ELF-1 (cell line): ENCODE data around the gene DCC.
A peak's percentile ranks its signal among the peaks of the same experiment; 100 is the strongest.
"Not testable (repeated sequence)": the region's sequence is repeated elsewhere in the genome, so short reads cannot be mapped to it uniquely, and the experiment has no call there.

Experiments used
- DNase-seq: peaks from one replicate; pipeline ENCODE4 v3.0.0-alpha.2; 2016; ENCODE audit warnings: low read depth, low spot score

The DCC gene

DNA sequence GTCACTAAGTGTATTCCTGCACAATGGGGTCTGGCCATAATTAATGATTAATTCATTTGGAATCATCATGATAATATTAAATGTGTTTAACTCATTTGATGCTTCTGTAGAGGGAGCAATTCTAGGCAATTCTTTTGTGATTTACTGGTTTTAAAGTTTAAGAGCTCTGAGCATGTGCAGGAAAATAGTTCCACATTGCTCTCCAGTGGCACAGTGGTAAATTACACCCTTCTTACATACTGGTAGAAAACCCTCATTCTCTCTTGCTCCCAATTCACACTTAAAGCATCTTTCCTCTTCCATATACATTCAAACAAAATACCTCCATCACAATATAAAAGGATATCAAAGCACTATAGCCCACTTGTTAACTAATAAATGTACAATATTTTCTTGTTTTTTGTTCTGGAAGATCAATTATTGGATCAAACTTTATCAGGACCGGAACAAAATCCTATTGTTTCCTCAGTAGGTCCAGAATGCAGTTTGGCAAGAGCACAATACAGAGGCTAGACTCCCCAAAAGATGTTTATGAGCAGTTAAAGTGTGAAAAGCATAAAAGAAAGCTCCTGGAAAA lies 1040.2 kb downstream of the DCC start:
- DNase-seq = no peak

DNA sequence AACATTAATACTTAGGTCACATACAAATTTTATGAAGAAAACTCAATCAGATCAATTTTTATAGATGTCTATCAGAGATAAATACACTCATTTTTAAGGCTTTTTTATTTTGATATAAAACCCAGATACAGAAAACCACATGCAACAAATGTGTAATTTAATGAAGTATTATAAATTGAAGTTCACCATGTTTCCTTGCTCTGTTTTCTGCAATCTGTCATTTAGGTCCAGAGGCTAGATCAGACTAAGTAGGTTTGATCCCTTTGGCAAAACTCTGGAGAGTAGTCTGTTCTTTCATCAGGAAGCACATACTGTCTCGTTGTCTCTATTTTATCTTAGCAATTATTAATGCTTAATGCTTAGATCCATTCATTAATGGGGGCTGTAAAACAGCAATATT lies 1042.9 kb downstream of the DCC start:
- no peak for DNase-seq

DNA sequence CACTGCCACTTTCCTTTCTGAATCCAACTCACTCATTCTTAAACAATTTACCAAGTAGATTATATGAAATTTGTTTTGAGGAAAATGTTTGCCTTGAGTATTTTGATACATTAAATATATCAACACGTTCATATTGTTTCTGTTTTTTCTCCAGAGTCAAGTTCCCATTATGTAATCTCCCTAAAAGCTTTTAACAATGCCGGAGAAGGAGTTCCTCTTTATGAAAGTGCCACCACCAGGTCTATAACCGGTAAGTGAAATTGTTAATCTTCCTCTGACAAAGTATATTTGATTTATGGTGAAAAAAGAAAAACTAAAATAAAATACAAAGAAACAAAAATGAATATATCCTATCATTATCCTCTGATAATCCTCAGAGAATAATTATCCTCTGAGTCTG lies 1045.9 kb downstream of the DCC start:
- no peak for DNase-seq

DNA sequence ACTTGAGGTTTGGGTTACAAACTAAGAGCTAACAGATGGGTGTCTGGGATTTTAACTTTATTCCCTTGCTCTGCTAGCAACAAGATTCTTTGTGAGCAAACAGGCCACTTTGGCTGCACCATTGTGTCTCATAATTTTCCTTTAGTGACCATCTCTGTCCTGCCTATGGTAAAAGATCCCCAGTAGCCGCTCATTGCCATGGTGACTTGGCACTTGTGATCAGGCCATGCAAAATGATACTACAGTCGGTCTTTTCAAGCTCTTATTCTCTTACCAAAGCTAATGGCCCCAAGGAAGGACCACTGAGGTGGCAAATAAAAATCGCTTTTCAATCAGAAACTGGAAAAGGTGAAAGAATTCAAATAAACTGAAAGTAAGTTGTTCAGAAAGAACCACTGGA lies 1047.6 kb downstream of the DCC start:
- DNase-seq = no peak

DNA sequence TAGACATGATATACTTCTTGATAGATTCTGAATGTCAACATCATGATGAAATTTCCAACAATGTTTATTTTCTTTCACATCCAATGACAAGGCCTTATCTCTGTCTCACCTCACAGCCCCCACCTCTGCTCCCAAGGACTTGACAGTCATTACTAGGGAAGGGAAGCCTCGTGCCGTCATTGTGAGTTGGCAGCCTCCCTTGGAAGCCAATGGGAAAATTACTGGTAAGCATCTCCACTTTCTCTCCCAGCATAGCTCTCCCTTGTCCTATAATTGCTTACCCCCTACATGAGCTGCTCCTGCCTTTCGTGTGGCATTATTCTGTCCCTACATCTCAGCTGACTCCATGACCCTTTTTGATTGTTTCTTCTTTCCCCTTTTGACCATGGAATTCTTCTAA lies 1062.7 kb downstream of the DCC start:
- no peak for DNase-seq

DNA sequence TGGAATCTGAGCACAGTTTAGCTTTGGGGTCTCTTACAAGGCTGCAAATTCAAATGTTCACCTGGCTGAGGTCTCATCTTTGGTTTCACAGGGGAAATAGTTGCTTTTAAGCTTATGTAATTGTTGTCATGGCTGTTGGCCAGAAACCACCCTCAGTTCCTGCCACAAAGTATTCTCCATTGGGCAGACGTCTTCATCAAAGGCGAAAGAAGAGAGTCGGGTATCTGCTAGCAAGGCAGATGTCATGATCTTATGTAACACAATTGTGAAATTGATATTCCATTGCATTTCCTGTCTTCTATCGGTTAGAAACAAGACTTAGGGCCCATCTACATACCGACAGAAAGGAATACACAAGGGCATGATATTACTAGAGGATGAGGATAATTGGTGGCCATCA lies 1068.3 kb downstream of the DCC start:
- no peak for DNase-seq

DNA sequence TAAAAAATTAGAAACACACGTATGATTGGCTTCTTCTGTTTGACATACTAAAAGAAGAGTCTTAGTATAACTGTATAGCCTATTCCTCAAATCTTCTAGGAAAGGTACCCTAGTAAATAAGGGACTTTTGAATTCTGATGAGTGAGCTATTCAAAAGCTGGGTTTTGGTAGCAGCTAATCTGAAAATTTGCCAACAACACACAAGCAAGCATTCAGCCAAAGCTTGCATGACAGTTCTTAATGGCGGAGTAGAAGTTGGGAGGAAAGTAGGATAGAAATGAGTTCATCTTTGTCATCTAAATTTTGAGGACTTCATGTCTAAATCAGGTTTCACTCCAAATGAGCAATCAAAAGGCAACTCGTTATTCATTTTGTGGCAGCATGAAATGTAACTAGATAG lies 1071.5 kb downstream of the DCC start:
- DNase-seq = no peak

DNA sequence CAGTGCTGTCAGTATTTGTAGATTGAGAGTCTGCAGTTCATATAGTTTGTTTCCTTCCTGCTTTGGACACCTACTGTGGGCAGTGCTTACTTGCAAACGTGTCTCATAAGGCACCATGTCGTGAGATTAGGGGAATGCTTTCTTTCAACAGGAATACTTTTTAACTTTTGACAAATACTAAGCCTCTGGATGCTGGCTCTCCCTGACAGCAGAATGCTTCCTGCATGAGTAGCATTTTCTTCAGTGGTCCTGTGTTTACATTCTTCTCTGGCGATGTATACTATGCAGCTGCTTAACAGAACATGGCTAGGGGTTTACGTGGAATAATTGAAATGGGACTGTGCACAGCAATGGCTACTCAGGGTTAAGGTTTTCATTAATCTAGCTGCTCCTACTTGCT lies 1077.0 kb downstream of the DCC start:
- DNase-seq = peak; percentile 2

DNA sequence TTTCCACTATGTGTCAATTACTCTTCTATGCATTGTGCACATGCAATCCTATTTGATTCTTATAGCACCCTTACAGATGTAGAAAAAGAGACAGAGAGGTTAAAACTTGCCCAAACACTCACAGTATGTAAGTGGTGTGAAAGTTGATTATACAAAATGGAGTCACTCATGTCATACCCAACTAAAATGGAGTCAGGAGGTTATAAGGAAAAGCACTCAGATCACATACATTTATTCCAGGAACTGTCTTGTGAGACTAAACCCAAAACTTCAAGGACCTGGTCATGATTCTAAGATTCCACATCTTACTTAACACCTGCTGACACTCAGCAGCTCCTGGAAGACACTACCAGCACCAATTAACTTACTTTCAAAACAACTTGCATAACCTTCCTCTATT lies 1081.9 kb downstream of the DCC start:
- no peak for DNase-seq

DNA sequence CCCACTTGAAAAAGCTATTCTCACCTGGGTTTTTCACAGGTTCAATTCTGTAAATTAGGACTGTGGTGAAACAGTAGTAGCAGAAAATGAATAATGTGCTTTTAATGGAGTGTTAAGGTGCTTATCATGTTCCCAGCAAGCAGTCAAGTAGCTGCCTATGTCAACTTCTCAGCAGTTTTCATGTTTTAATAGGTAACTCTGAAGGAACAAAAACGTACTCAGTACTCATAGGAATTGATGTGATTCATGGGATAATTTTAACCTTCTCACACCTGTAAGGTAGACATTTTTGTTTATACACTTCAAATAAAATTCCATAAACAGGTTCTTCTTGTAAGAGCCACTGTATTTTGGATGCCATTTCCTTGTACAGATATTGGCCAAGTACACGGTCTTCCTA lies 1082.9 kb downstream of the DCC start:
- no peak for DNase-seq

DNA sequence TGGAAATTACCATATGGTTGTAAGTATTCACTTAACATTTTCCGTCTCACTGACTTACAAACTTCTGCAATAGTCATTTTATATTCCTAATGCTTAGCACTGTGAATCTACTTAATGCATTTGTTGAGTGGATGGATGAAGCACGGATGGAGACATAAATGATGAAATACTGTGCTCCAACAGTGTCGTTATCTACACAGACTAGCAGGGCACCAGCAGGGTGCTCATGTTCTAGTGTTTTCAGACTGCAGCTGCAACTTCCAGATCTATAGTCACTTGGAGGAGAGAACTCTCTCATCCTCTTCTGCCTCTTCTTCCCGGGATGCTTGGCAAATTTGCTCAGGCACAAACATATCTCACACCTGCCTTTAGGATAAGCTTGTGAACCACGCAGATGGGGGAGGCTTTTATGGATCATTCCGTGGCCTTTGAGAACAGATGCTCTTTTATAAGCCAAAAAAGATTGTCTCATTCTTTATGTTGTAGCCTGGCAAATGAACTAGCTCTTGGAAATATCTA lies 1086.7 kb downstream of the DCC start:
- peak; percentile 1 for DNase-seq

DNA sequence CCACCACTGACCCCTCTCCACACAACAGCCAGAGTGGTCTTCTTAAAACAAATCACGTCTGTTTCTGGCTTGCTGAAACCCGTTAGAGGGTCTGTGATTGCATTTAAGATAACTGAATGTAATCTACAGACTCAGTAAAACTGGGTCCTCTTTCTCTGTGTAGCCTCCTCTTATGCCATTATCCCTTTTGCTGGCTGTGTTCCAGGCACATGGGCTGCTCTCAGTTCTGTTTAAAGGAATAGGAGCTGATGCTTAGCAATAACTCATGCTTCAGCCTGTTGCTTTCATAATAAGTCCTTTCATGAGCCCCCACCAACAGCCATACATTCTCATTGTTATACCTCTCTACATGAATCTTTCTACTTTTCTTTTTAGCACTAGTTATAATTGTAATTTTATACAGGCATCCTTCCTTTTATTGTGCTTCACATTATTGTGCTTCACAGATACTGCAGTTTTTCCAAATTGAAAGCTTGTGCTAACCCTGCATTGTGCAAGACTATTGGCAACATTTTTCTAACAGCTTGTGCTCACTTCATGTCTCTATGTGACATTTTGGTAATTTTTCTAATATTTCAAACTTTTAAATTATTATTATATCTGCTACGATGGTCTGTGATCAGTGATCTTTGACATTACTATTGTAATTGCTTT lies 1101.9 kb downstream of the DCC start:
- no peak for DNase-seq

DNA sequence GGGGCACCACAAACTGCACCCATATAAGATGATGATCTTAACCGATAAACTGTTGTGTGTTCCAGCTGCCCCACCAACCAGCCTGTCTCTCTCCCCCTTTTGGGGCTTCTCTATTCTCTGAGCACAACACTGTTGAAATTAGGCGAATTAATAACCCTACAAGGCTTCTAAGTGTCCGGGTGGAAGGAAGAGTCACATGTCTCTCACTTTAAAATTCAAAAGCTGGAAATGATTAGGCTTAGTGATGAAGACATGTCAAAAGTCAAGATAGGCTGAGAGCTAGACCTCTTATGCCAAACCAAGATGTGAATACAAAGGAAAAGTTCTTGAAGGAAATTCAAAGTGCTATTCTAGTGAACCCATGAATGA lies 1102.4 kb downstream of the DCC start:
- no peak for DNase-seq

DNA sequence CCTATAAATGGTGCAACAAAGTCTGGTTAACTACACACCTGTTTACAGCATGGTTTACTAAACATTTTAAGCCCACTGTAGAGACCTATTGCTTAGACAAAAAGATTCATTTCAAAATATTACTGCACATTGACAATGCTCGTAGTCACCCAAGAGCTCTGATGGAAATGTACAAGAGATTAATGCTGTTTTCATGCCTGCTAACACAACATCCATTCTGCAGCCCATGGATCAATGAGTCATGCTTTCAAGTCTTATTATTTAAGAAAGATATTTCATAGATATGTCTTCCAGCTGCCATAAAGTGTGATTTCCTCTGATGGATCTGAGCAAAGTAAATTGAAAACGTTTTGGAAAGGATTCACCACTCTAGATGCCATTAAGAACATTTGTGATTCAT lies 1103.3 kb downstream of the DCC start:
- no peak for DNase-seq

DNA sequence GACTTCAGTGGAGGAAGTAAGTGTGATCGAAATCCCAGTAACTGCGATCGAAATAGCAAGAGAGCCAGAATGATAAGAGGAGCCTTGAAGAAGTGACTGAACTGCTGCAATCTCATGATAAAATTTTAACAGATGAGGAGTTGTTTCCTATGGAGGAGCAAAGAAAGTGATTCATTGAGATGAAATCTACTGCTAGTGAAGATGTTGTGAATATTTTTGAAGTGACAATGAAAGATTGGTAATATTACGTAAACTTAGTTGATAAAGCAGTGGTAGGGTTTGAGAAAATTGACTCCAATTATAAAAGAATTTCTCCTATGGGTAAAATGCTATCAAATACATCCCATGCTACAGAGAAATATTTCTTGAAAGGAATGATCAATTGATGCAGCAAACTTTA lies 1103.8 kb downstream of the DCC start:
- no peak for DNase-seq

DNA sequence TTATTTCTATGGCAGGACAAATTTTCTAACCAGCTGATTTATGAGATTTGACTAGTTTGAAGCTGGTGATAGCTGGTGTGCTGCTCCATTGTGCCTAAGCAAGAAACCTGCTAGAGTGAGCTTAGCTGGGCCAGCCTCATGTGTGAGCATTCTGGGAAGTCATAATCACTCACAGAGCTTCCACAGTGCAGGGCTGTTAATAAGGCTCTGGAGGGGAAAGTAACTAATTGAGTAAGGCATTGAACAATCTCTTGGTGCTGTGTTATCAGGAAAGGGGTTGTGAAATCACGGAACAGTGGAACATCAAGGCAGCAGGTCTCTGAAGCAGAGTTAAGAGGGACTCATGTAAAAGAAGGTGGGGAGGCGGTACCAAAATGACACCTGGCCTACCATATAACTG lies 1111.9 kb downstream of the DCC start:
- DNase-seq = no peak

DNA sequence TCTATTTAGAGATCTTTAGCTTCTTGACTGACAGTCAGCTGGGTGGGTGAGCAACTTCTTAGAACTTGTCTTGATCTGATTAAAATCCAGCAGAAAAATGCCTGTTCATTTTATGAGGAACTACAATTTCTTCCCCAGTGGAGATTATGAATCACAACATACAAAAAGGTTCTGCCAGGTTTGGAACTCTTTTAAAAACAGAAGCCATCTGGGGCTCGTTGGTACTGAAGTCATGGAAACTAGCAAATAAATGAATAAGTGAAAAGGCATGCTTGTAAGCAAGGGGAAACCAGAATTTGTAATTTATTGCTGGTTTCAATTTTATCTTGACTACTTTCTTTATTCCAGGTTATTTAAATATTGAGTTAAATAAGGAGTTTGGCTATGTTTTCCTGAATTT lies 1117.1 kb downstream of the DCC start:
- DNase-seq = no peak

DNA sequence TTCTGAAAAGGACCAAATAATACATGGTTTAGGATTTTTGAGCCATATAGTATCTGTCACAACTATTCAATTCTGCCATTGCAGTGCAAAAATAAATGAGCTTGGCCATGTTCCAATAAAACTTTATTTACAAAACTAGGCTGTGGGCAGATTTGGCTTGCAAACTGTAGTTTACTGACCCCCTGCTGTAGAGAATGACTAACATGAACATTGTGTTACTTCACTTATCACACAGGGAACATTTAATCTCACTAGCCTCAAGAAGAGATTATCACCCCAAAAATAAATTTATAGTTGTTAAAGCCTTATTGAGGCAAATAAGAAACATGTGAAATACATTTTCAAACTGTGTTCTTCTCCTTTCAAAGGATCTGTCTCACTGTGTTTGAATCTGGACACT lies 1118.3 kb downstream of the DCC start:
- no peak for DNase-seq

DNA sequence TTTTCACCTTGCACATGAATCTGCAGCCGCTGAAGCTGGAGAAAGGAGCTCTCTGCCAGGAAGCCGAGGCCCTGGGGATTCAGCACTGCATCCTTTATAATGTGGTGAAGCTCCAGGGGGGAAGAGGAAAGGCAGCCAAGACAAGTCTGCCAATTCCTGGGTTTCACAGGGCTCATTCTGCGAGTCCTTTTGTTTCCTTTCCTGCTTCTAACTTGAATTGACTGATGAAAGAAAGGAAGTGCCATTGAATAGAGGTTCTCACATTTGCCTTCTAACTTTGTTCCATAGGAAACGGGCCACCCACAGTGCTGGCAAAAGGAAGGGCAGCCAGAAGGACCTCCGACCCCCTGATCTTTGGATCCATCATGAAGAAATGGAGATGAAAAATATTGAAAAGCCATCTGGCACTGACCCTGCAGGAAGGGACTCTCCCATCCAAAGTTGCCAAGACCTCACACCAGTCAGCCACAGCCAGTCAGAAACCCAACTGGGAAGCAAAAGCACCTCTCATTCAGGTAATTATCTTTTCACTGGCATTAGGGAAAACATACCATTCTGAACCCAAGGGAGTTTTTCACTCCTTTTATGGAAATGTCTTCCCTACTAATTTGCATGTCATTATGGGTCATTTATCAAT lies 1119.1 kb downstream of the DCC start:
- DNase-seq = peak; percentile 12

DNA sequence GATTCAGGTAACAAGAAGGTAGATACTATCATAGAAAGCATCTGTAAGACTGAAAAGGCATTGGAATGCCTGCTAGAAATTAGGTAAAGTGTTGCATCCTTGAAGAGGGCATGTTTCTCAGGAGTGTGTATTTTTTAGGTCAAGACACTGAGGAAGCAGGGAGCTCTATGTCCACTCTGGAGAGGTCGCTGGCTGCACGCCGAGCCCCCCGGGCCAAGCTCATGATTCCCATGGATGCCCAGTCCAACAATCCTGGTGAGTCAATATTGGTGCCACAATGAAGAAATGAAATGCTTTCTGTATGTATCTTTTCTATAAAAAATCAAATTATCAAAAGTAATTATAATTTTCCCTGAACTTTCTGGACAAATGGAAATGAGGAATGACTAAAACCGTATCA lies 1127.8 kb downstream of the DCC start:
- no peak for DNase-seq

DNA sequence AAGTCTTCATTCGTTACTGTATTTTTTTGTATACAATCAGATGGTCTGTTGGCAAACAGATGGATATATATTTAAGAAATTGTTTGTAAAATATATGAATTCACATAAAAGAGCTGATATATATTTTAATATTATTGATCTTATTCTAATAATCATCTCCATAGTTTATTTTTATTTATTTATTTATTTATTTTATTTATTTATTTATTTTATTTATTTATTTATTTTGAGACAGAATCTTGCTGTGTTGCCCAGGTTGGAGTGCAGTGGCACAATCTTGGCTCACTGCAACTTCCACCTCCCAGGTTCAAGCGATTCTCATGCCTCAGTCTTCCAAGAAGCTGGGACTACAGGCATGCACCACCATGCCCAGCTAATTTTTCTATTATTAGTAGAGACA lies 1128.2 kb downstream of the DCC start:
- not testable (repeated sequence) for DNase-seq

DNA sequence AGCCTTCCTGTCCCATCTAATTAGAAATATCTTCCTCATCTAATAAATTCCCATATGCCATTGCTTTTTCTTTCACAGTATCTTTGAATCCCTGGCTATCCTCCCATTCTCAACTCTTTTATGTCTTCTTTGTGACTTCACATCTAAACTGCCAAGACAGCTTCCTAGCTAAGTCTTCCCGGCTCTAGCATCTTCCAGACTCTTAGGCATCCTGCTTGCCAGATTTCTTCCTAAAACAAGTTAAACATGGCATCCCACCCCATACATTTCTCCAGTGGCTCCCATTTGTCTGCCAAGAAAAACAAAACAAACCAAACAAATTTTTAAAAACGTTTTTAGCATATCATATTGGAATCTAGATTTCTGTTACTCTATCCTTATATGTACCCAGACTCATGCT lies 1132.5 kb downstream of the DCC start:
- DNase-seq = no peak

DNA sequence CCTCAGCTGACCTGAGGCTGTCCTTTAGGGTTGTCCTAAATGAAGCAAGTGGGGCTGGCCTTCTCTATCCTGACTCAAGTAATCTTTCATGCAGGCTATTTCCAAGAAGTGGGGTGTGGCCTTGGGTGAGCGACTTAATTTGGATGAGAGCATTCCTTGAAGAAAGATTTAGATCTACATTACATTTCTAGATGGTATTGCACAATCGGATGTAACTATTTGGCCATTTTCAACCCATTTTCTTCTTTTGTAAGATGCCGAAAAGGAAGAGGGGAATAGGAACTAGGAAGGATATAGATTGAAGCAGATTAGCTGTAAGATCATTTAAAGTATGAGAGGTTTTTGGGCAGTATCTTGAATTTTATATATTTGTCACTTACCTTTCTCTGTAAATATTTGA lies 1138.2 kb downstream of the DCC start:
- no peak for DNase-seq
